HT-29 (cell line): ENCODE data around the gene GRK3. TPM values are rescaled to one million over a fixed set of nuclear protein-coding genes. Genes with fewer than 3 reads are reported as not detected.

ENCODE experiments used
- DNase-seq: peaks from one replicate; pipeline ENCODE4 v3.0.0-alpha.2; 2015; ENCODE audit warnings: low spot score
- total RNA-seq: library from RNA; depleted of rRNA; stranded (reverse); fragments of >200 nt; shearing (Covaris generic); gene quantifications from 2 replicates; pipeline ENCODE4 v1.2.3, GENCODE V29; 2014

The GRK3 gene
- total RNA-seq, 1 experiment from 2014 or later = 1.5 TPM

- no peak for DNase-seq
Observed at GRCh38 chr22:25660336-25660735, 95.9 kb downstream of the GRK3 start.

- DNase-seq = no peak
Observed at GRCh38 chr22:25661073-25661472, 96.6 kb downstream of the GRK3 start.

GRCh38 chr22:25663654-25664053, 99.2 kb downstream of the GRK3 start:
- DNase-seq = no peak

- DNase-seq = peak; percentile 29
Observed at GRCh38 chr22:25666308-25666707, 101.8 kb downstream of the GRK3 start.

GRCh38 chr22:25668437-25668836, 104.0 kb downstream of the GRK3 start:
- DNase-seq = no peak

- no peak for DNase-seq
Observed at GRCh38 chr22:25669253-25670069, 105.0 kb downstream of the GRK3 start.

GRCh38 chr22:25670070-25670461, 105.6 kb downstream of the GRK3 start:
- DNase-seq = no peak

- no peak for DNase-seq
Observed at GRCh38 chr22:25672289-25673084, 108.0 kb downstream of the GRK3 start.

- no peak for DNase-seq
Observed at GRCh38 chr22:25673713-25674112, 109.2 kb downstream of the GRK3 start.

GRCh38 chr22:25677631-25678030, 113.2 kb downstream of the GRK3 start:
- no peak for DNase-seq

GRCh38 chr22:25680051-25680450, 115.6 kb downstream of the GRK3 start:
- no peak for DNase-seq

GRCh38 chr22:25680956-25681355, 116.5 kb downstream of the GRK3 start:
- no peak for DNase-seq

- DNase-seq = no peak
Observed at GRCh38 chr22:25682109-25682508, 117.6 kb downstream of the GRK3 start.

- DNase-seq = no peak
Observed at GRCh38 chr22:25688627-25689026, 124.2 kb downstream of the GRK3 start.

- no peak for DNase-seq
Observed at GRCh38 chr22:25689631-25690030, 125.2 kb downstream of the GRK3 start.

GRCh38 chr22:25690798-25691197, 126.3 kb downstream of the GRK3 start:
- no peak for DNase-seq

GRCh38 chr22:25692397-25693267, 128.2 kb downstream of the GRK3 start:
- no peak for DNase-seq

GRCh38 chr22:25693268-25693565, 128.7 kb downstream of the GRK3 start:
- DNase-seq = no peak

- DNase-seq = no peak
Observed at GRCh38 chr22:25694196-25694907, 129.9 kb downstream of the GRK3 start.

- no peak for DNase-seq
Observed at GRCh38 chr22:25695146-25695545, 130.7 kb downstream of the GRK3 start.

- no peak for DNase-seq
Observed at GRCh38 chr22:25696763-25697162, 132.3 kb downstream of the GRK3 start.
